ENCODE data around the gene MRGPRD.

Gene MRGPRD

GRCh38 chr11:69013009-69013951 is 32.5 kb upstream of the MRGPRD start, which contains the start of gene MRGPRF:
Gene MRGPRF (minus strand): TSS chr11:69013246. CDS start chr11:69009901, 3,345 bp downstream.
- Histone ChIP-seq H3K9ac (ENCODE audit: low read depth, low read length, poor library complexity, severe bottlenecking) (no peak within 1 kb of the TSS), H3K4me2 (ENCODE audit: low read depth, low read length, poor library complexity, severe bottlenecking) (no peak within 1 kb of the TSS), H3K4me3 (ENCODE audit: low read length, poor library complexity, severe bottlenecking) (no peak within 1 kb of the TSS)

GRCh38 chr11:69012092-69013008 is 31.6 kb upstream of the MRGPRD start:
- Histone ChIP-seq H3K9me2 (replicated peaks; ENCODE audit: low read depth, low read length) (no peaks in the 10 kb centered on the region), H3K9ac (ENCODE audit: low read depth, low read length, poor library complexity, severe bottlenecking) (no peak overlapping the region), H3K27me3 (ENCODE audit: insufficient read depth, low read length, poor library complexity, severe bottlenecking) (no peaks in the 10 kb centered on the region), H4K20me1 (ENCODE audit: insufficient read depth, low read length, poor library complexity, severe bottlenecking) (no peaks in the 10 kb centered on the region), H2AFZ (ENCODE audit: low read length) (no peak overlapping the region), H3K4me1 (ENCODE audit: insufficient read depth, low read length, poor library complexity, severe bottlenecking) (no peaks in the 10 kb centered on the region), H3F3A (ENCODE audit: low read depth) (no peaks in the 10 kb centered on the region), H3K36me3 (ENCODE audit: insufficient read depth, low read length) (no peaks in the 10 kb centered on the region), H3K9me3 (ENCODE audit: insufficient read depth, low read depth, low read length) (no peaks in the 10 kb centered on the region), H3K4me2 (ENCODE audit: low read depth, low read length, poor library complexity, severe bottlenecking) (no peak overlapping the region), H3K4me3 (ENCODE audit: low read length, poor library complexity, severe bottlenecking) (no peak overlapping the region), H3K79me2 (ENCODE audit: insufficient read depth, low read length) (no peaks in the 10 kb centered on the region)
- TF ChIP-seq EZH2phosphoT487 (IDR thresholded peaks at IDR 0.05; ENCODE audit: borderline replicate concordance): no peak
- no peak for TF ChIP-seq CTCF (conservative IDR thresholded peaks at IDR 0.05; ENCODE audit: low read length)

More at GRCh38 chr11:69013009-69013951, 32.5 kb upstream of the MRGPRD start, which contains the start of gene MRGPRF:
- H3K4me1 ChIP-seq (ENCODE audit: insufficient read depth, low read length, poor library complexity, severe bottlenecking): no peaks in the 10 kb centered on the region
- no peaks in the 10 kb centered on the region for H3K27me3 ChIP-seq (ENCODE audit: insufficient read depth, low read length, poor library complexity, severe bottlenecking)
- no peaks in the 10 kb centered on the region for H3K9me3 ChIP-seq (ENCODE audit: insufficient read depth, low read depth, low read length)
- H3K36me3 ChIP-seq (ENCODE audit: insufficient read depth, low read length): no peaks in the 10 kb centered on the region
- H3K79me2 ChIP-seq (ENCODE audit: insufficient read depth, low read length): no peaks in the 10 kb centered on the region
- no peaks in the 10 kb centered on the region for H3K9me2 ChIP-seq (replicated peaks; ENCODE audit: low read depth, low read length)
- H4K20me1 ChIP-seq (ENCODE audit: insufficient read depth, low read length, poor library complexity, severe bottlenecking): no peaks in the 10 kb centered on the region
- no peaks in the 10 kb centered on the region for H3F3A ChIP-seq (ENCODE audit: low read depth)
- no peak for TF ChIP-seq EZH2phosphoT487 (IDR thresholded peaks at IDR 0.05; ENCODE audit: borderline replicate concordance)
- TF ChIP-seq CTCF (conservative IDR thresholded peaks at IDR 0.05; ENCODE audit: low read length): no peak
- no peak within 1 kb of the TSS for H2AFZ ChIP-seq (ENCODE audit: low read length)

- no peaks in the 10 kb centered on the region for H3F3A ChIP-seq (ENCODE audit: low read depth)
- no peaks in the 10 kb centered on the region for H3K36me3 ChIP-seq (ENCODE audit: insufficient read depth, low read length)
- no peaks in the 10 kb centered on the region for H3K9me2 ChIP-seq (replicated peaks; ENCODE audit: low read depth, low read length)
- H2AFZ ChIP-seq (ENCODE audit: low read length): no peak overlapping the region
- H3K79me2 ChIP-seq (ENCODE audit: insufficient read depth, low read length): no peaks in the 10 kb centered on the region
- H3K9ac ChIP-seq (ENCODE audit: low read depth, low read length, poor library complexity, severe bottlenecking): no peak overlapping the region
- H3K4me1 ChIP-seq (ENCODE audit: insufficient read depth, low read length, poor library complexity, severe bottlenecking): no peaks in the 10 kb centered on the region
- H3K27me3 ChIP-seq (ENCODE audit: insufficient read depth, low read length, poor library complexity, severe bottlenecking): no peaks in the 10 kb centered on the region
- no peak overlapping the region for H3K4me3 ChIP-seq (ENCODE audit: low read length, poor library complexity, severe bottlenecking)
- H3K4me2 ChIP-seq (ENCODE audit: low read depth, low read length, poor library complexity, severe bottlenecking): no peak overlapping the region
- H4K20me1 ChIP-seq (ENCODE audit: insufficient read depth, low read length, poor library complexity, severe bottlenecking): no peaks in the 10 kb centered on the region
- TF ChIP-seq CTCF (conservative IDR thresholded peaks at IDR 0.05; ENCODE audit: low read length) (no peak), EZH2phosphoT487 (IDR thresholded peaks at IDR 0.05; ENCODE audit: borderline replicate concordance) (no peak)
- H3K9me3 ChIP-seq (ENCODE audit: insufficient read depth, low read depth, low read length): no peaks in the 10 kb centered on the region
These were observed 30.9 kb upstream of the MRGPRD start for GRCh38 chr11:69011624-69012091.

Measured in Loucy (cell line).